MM.1S (cell line): Measurements from ENCODE around the gene CFAP251.

Experiments used
- CTCF ChIP-seq: fragments of 300-600 bp; sonication (generic); IDR thresholded peaks from 2 replicates; pipeline ENCODE4 v1.5.1; 2016; ENCODE audit warnings: antibody characterized with exemption, low read length, mixed read lengths
- EZH2 ChIP-seq: fragments of 300-600 bp; sonication (generic); optimal IDR thresholded peaks from 2 replicates; pipeline ENCODE3; 2017; ENCODE audit warnings: low read depth, mild to moderate bottlenecking, antibody characterized with exemption, low read length, mixed read lengths

DNA sequence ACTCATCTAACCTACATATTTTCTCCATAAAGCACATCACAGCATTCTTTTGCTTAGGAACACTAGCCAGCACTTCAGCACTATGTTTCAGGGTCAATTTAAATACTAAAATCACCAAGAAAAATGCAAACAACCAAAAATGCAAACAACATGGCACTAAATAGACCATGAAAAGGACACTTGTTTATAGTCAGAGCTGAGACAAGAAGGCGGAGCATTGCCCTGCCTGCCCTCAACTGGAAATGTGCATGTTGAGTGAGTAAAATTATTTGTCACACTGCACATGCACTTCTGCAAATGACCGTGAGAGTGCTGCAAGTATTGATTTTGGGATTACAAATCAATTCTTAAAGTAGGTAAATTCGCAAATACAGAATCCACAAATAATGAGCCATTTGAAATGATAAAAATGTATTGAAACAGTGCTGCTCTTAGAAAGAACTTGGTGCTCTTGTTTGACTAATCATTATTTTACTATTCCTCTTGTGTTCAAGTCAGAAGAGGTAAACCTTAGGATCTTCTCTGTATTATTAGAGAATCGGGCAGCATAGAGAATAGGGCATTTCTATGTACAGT is 34.8 kb downstream of the CFAP251 start:
- no peak for TF ChIP-seq CTCF
- no peak for TF ChIP-seq EZH2
